Fibroblast of the aortic adventitia (primary cell): Measurements from ENCODE around the gene KRT23. TPM values are rescaled to one million over a fixed set of nuclear protein-coding genes. Genes with fewer than 3 reads are reported as not detected.

Experiments used
- DNase-seq: peaks from one replicate; pipeline ENCODE4 v3.0.0-alpha.2; 2010; ENCODE audit warnings: low read depth
- H3K4me3 ChIP-seq: 2 replicates; pipeline ENCODE4 v1.5.1; 2011; ENCODE audit warnings: low read depth, mild to moderate bottlenecking, control low read depth, low read length, moderate library complexity
- CTCF ChIP-seq: IDR thresholded peaks from 2 replicates; pipeline ENCODE4 v1.5.1; 2011; ENCODE audit warnings: mild to moderate bottlenecking, low read length, control low read depth, inconsistent platforms; ENCODE audit not compliant: insufficient read depth
- total RNA-seq: library from RNA; depleted of rRNA; stranded (reverse); fragments of >200 nt; gene quantifications from 2 replicates; pipeline ENCODE4 v1.2.3, GENCODE V29; 2012; ENCODE audit warnings: low replicate concordance

The KRT23 gene
- total RNA-seq, 1 donor, result not detected

- TF ChIP-seq CTCF, result no peak
- no peak overlapping the region for H3K4me3 ChIP-seq
- DNase-seq, result no peak
These were observed 24.1 kb upstream of the KRT23 start for GRCh38 chr17:40961591-40961990.

- TF ChIP-seq CTCF, result no peak
- no peak overlapping the region for H3K4me3 ChIP-seq
- DNase-seq, result peak; percentile 44
These were observed 22.7 kb upstream of the KRT23 start for GRCh38 chr17:40960144-40960543.

- DNase-seq, result no peak
- no peak for TF ChIP-seq CTCF
- no peak overlapping the region for H3K4me3 ChIP-seq
These were observed 20.9 kb upstream of the KRT23 start for GRCh38 chr17:40958086-40958953.

GRCh38 chr17:40956401-40957254, 19.2 kb upstream of the KRT23 start:
- no peak overlapping the region for H3K4me3 ChIP-seq
- no peak for TF ChIP-seq CTCF
- DNase-seq, result peak; percentile 83

- no peak overlapping the region for H3K4me3 ChIP-seq
- TF ChIP-seq CTCF, result no peak
- DNase-seq, result peak; percentile 69
These were observed 16.4 kb upstream of the KRT23 start for GRCh38 chr17:40953881-40954280.

DNA sequence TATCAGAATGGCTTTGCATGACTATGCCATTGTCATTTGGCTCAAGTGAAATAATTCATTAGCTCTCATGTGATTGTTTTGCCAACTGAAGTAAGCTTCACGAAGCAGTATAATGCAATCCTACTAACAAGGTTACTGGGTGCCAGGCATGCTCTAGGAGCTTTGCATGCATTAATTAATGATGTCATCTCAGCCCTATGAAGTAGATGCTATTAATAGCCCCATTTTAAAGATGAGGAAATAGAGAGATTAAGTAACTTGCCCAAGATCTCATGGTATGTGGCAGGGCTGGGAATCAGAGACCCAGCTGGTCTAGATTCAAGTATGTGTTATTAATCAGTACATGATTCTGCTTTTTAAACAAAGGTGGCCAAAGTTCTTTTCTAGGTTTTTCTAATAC, 15.2 kb upstream of the KRT23 start:
- H3K4me3 ChIP-seq, result no peak overlapping the region
- no peak for TF ChIP-seq CTCF
- DNase-seq, result peak; percentile 89
